ENCODE data around the gene NRN1.
A peak's percentile ranks its signal among the peaks of the same experiment; 100 is the strongest.
"Not testable (repeated sequence)": the region's sequence is repeated elsewhere in the genome, so short reads cannot be mapped to it uniquely, and the experiment has no call there.

NRN1 gene

GRCh38 chr6:6006428-6007365 is at the start of gene NRN1:
Gene NRN1 (minus strand): TSS chr6:6006925. CDS start chr6:6006749, 176 bp downstream.
- no peak for DNase-seq

- no peak for DNase-seq
Measured at GRCh38 chr6:6052216-6052615, 45.5 kb upstream of the NRN1 start.

GRCh38 chr6:6046716-6047115 is 40.0 kb upstream of the NRN1 start:
- DNase-seq = no peak

GRCh38 chr6:6039946-6040509 is 33.3 kb upstream of the NRN1 start:
- DNase-seq = no peak

- DNase-seq = no peak
Measured at GRCh38 chr6:6037179-6037578, 30.5 kb upstream of the NRN1 start.

GRCh38 chr6:6033858-6034257 is 27.1 kb upstream of the NRN1 start:
- peak; percentile 38 for DNase-seq

GRCh38 chr6:6026513-6027205 is 19.9 kb upstream of the NRN1 start:
- DNase-seq = no peak

GRCh38 chr6:6025736-6026135 is 19.0 kb upstream of the NRN1 start:
- DNase-seq = no peak

- DNase-seq = no peak
Measured at GRCh38 chr6:6024220-6024619, 17.5 kb upstream of the NRN1 start.

- not testable (repeated sequence) for DNase-seq
Measured at GRCh38 chr6:6022841-6023240, 16.1 kb upstream of the NRN1 start.

GRCh38 chr6:6008648-6009421 is 2.1 kb upstream of the NRN1 start:
- DNase-seq = peak; percentile 51

- DNase-seq = no peak
Measured at GRCh38 chr6:6008089-6008647, 1.4 kb upstream of the NRN1 start.

- peak; percentile 33 for DNase-seq
Measured at GRCh38 chr6:6007366-6008088, 802 bp upstream of the NRN1 start.

GRCh38 chr6:6006006-6006427 is 708 bp downstream of the NRN1 start:
- no peak for DNase-seq

GRCh38 chr6:6005051-6006005 is 1.4 kb downstream of the NRN1 start:
- DNase-seq = no peak

GRCh38 chr6:6004390-6004995 is 2.2 kb downstream of the NRN1 start:
- no peak for DNase-seq

GRCh38 chr6:6003621-6004366 is 2.9 kb downstream of the NRN1 start:
- no peak for DNase-seq

- no peak for DNase-seq
Measured at GRCh38 chr6:6002848-6003620, 3.7 kb downstream of the NRN1 start.

Measured in NCI-H2081 treated with DMSO at 0.1 percent for 48 hours (cell line).